Epithelial cell of esophagus (primary cell): ENCODE data around the gene LUM.

ENCODE experiments used
- DNase-seq: peaks from one replicate; pipeline ENCODE4 v3.0.0; 2010; ENCODE audit warnings: low read depth
- H3K4me3 ChIP-seq: 2 replicates; pipeline ENCODE4 v1.5.1; 2011; ENCODE audit warnings: mild to moderate bottlenecking, low read length, control low read depth
- CTCF ChIP-seq: IDR thresholded peaks from 2 replicates; pipeline ENCODE4 v1.5.1; 2011; ENCODE audit warnings: low read depth, mild to moderate bottlenecking, low read length, control low read depth, inconsistent platforms; ENCODE audit not compliant: insufficient read depth; ENCODE audit errors: missing control alignments

The LUM gene

GRCh38 chr12:91104812-91105466 lies 6.4 kb downstream of the LUM start:
- H3K4me3 ChIP-seq, result no peak overlapping the region
- no peak for DNase-seq
- no peak for TF ChIP-seq CTCF

- DNase-seq, result no peak
- no peak for TF ChIP-seq CTCF
- H3K4me3 ChIP-seq, result no peak overlapping the region
Measured at GRCh38 chr12:91103624-91104023, 7.7 kb downstream of the LUM start.

GRCh38 chr12:91103101-91103500 lies 8.2 kb downstream of the LUM start:
- TF ChIP-seq CTCF, result no peak
- no peak for DNase-seq
- no peak overlapping the region for H3K4me3 ChIP-seq

GRCh38 chr12:91100906-91101305 lies 10.4 kb downstream of the LUM start:
- TF ChIP-seq CTCF, result no peak
- no peak overlapping the region for H3K4me3 ChIP-seq
- DNase-seq, result no peak

- no peak for DNase-seq
- TF ChIP-seq CTCF, result no peak
- H3K4me3 ChIP-seq, result no peak overlapping the region
Measured at GRCh38 chr12:91099836-91100235, 11.5 kb downstream of the LUM start.

GRCh38 chr12:91099341-91099740 lies 12.0 kb downstream of the LUM start:
- H3K4me3 ChIP-seq, result no peak overlapping the region
- no peak for TF ChIP-seq CTCF
- no peak for DNase-seq

- peak; percentile 76 for DNase-seq
- no peak overlapping the region for H3K4me3 ChIP-seq
- no peak for TF ChIP-seq CTCF
Measured at GRCh38 chr12:91098941-91099340, 12.4 kb downstream of the LUM start.
